Tibial nerve (tissue), 4 donors: Measurements from ENCODE around the gene SENP1. TPM values are rescaled to one million over a fixed set of nuclear protein-coding genes. Genes with fewer than 3 reads are reported as not detected.

Experiments
- DNase-seq, 2 donors: peaks; one replicate each; pipeline ENCODE4 v3.0.0-alpha.2; 2019; ENCODE audit warnings: low spot score in 2 of 2
- H3K27ac ChIP-seq, 4 donors: fragments of 200-600 bp; sonication (generic) in 3 of 4; one replicate each; pipeline ENCODE4 v1.5.1; 2017 to 2019; ENCODE audit warnings: mild to moderate bottlenecking in 1 of 4
- H3K27me3 ChIP-seq, 2 donors: fragments of 200-600 bp; sonication (generic) in 1 of 2; one replicate each; pipeline versions ENCODE4 v1.5.1 to v1.6.0; 2017 to 2019
- H3K36me3 ChIP-seq, 3 donors: fragments of 200-600 bp; sonication (generic); one replicate each; pipeline ENCODE4 v1.5.1; 2018 to 2019
- H3K4me1 ChIP-seq, 4 donors: fragments of 200-600 bp; sonication (generic) in 3 of 4; one replicate each; pipeline ENCODE4 v1.5.1; 2017 to 2019
- H3K4me3 ChIP-seq, 4 donors: fragments of 200-600 bp; sonication (generic) in 3 of 4; one replicate each; pipeline ENCODE4 v1.5.1; 2017 to 2019; ENCODE audit warnings: mild to moderate bottlenecking in 1 of 4, moderate library complexity in 1 of 4
- H3K9me3 ChIP-seq, 4 donors: fragments of 200-600 bp; sonication (generic) in 3 of 4; one replicate each; pipeline ENCODE4 v1.5.1; 2017 to 2019
- CTCF ChIP-seq, 5 experiments: fragments of 200-600 bp in 3 of 5; fragments of 450-650 bp in 2 of 5; sonication (generic) in 3 of 5; IDR thresholded peaks; one replicate each; pipeline ENCODE4 v1.5.1; 2016 to 2019; ENCODE audit warnings: antibody characterized with exemption in 5 of 5, mild to moderate bottlenecking in 3 of 5, moderate library complexity in 2 of 5
- EP300 ChIP-seq, 2 donors: sonication (generic); formaldehyde crosslinking; IDR thresholded peaks; one replicate each; pipeline ENCODE4 v1.6.1; 2017; ENCODE audit warnings: antibody characterized with exemption in 2 of 2, mild to moderate bottlenecking in 1 of 2
- POLR2A ChIP-seq, 2 donors: fragments of 450-650 bp; IDR thresholded peaks; one replicate each; pipeline ENCODE4 v1.6.1; 2017; ENCODE audit warnings: antibody characterized with exemption in 2 of 2, mild to moderate bottlenecking in 2 of 2, moderate library complexity in 2 of 2
- WGBS, 2 donors: methylation state at CpG; one replicate each; pipeline ENCODE4 v1.1.5; 2018; 5-methylcytosine and 5-hydroxymethylcytosine counted together
- total RNA-seq, 4 donors: library from RNA; depleted of rRNA; stranded (reverse); fragments of >200 nt; gene quantifications; one replicate each; pipeline ENCODE4 v1.1.0, GENCODE V29; 2016

The SENP1 gene
- total RNA-seq, 4 donors from 2014 or later = 14.7 to 40.0 (median 21.1) TPM

GRCh38 chr12:48051681-48052080 is 54.2 kb downstream of the SENP1 start:
- 97 to 98% methylated on average over 2 of the region's 2 CpGs for WGBS, 2 donors
- Histone ChIP-seq H3K4me3 (no peak overlapping the region), H3K4me1 (peaks cover 0 to 10% (median 0%) of the 10 kb centered on the region in 4 donors), H3K9me3 (no peaks in the 10 kb centered on the region), H3K36me3 (peaks cover 0 to 34% (median 3%) of the 10 kb centered on the region in 3 donors), H3K27ac (no peak overlapping the region), H3K27me3 (no peaks in the 10 kb centered on the region)
- no peak for DNase-seq
- no peak for TF ChIP-seq CTCF (IDR thresholded peaks at IDR 0.05)
- TF ChIP-seq EP300 (IDR thresholded peaks at IDR 0.05) = no peak
- no peak for TF ChIP-seq POLR2A (IDR thresholded peaks at IDR 0.05)

- peaks cover 0 to 46% (median 3%) of the 10 kb centered on the region in 3 donors for H3K36me3 ChIP-seq
Observed at GRCh38 chr12:48050174-48050573, 55.7 kb downstream of the SENP1 start.

GRCh38 chr12:48045965-48046518 is 59.8 kb downstream of the SENP1 start:
- no peak for DNase-seq
- no peaks in the 10 kb centered on the region for H3K9me3 ChIP-seq
- H3K27me3 ChIP-seq = no peaks in the 10 kb centered on the region
- TF ChIP-seq POLR2A (IDR thresholded peaks at IDR 0.05) (no peak), EP300 (IDR thresholded peaks at IDR 0.05) (no peak), CTCF (IDR thresholded peaks at IDR 0.05) (no peak)
- peaks cover 0 to 66% (median 3%) of the 10 kb centered on the region in 3 donors for H3K36me3 ChIP-seq
- H3K4me1 ChIP-seq = no peaks in the 10 kb centered on the region
- 94 to 98% methylated on average over 2 of the region's 2 CpGs for WGBS, 2 donors
- no peak overlapping the region for H3K27ac ChIP-seq
- no peak overlapping the region for H3K4me3 ChIP-seq

More at GRCh38 chr12:48050174-48050573, 55.7 kb downstream of the SENP1 start:
- no peaks in the 10 kb centered on the region for H3K9me3 ChIP-seq
- no peak for TF ChIP-seq EP300 (IDR thresholded peaks at IDR 0.05)
- no peak for TF ChIP-seq POLR2A (IDR thresholded peaks at IDR 0.05)
- no peaks in the 10 kb centered on the region for H3K27me3 ChIP-seq
- no peak overlapping the region for H3K4me3 ChIP-seq
- 57 to 69% methylated on average over 6 of the region's 6 CpGs for WGBS, 2 donors
- DNase-seq = no peak
- H3K4me1 ChIP-seq = peaks cover 0 to 10% (median 0%) of the 10 kb centered on the region in 4 donors
- no peak overlapping the region for H3K27ac ChIP-seq

DNA sequence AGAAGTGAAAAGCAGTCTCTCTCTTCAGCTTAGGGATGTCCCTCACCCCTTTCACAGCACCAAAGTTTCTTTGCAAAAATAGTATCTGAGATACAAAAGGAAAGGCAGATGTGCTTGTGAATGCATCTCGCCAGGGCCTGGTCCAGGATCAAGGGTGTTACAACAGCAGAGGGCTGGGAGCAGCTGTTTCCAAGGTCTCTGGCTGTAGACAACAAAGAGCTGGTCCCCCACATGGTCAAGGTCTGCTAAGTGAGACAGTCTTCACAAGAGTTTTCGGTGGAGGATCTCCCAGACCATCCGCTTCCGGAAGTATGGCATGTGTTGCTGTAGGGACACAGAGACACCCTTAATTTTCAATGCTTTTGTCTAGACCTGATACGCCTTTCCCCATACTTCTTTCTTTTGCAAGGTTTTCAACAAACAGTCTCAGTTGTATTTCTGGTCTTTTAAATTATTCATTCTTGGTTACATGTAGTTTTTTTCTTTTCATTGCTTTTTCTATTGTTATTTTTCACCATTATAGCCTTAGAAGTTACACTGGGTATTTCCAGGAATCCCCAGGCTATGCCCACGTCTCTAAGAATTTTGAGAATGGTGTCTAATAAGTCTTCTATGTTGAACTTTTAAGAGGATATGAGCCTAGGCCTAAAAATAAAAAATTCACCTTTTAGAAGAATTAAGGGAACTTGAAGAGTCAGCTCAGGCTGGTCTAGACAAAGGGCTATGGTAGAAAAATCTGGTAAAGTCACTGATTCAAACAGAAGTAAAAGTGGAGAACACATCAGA is 60.6 kb downstream of the SENP1 start:
- Histone ChIP-seq H3K27ac (no peak overlapping the region), H3K36me3 (peaks cover 0 to 66% (median 3%) of the 10 kb centered on the region in 3 donors), H3K9me3 (no peaks in the 10 kb centered on the region), H3K27me3 (no peaks in the 10 kb centered on the region), H3K4me3 (no peak overlapping the region), H3K4me1 (no peaks in the 10 kb centered on the region)
- TF ChIP-seq EP300 (IDR thresholded peaks at IDR 0.05) (no peak), POLR2A (IDR thresholded peaks at IDR 0.05) (no peak), CTCF (IDR thresholded peaks at IDR 0.05) (no peak)
- 93 to 97% methylated on average over 6 of the region's 6 CpGs for WGBS, 2 donors
- DNase-seq = no peak

GRCh38 chr12:48044396-48044795 is 61.5 kb downstream of the SENP1 start:
- Histone ChIP-seq H3K36me3 (peaks cover 0 to 66% (median 0%) of the 10 kb centered on the region in 3 donors), H3K27ac (no peak overlapping the region), H3K27me3 (no peaks in the 10 kb centered on the region), H3K4me1 (no peaks in the 10 kb centered on the region), H3K4me3 (no peak overlapping the region), H3K9me3 (no peaks in the 10 kb centered on the region)
- WGBS, 2 donors = 80 to 89% methylated on average over 7 of the region's 7 CpGs
- no peak for TF ChIP-seq EP300 (IDR thresholded peaks at IDR 0.05)
- TF ChIP-seq POLR2A (IDR thresholded peaks at IDR 0.05) = no peak
- no peak for TF ChIP-seq CTCF (IDR thresholded peaks at IDR 0.05)
- DNase-seq = no peak
